ENCODE measurements around the gene PGP.

The PGP gene

DNA sequence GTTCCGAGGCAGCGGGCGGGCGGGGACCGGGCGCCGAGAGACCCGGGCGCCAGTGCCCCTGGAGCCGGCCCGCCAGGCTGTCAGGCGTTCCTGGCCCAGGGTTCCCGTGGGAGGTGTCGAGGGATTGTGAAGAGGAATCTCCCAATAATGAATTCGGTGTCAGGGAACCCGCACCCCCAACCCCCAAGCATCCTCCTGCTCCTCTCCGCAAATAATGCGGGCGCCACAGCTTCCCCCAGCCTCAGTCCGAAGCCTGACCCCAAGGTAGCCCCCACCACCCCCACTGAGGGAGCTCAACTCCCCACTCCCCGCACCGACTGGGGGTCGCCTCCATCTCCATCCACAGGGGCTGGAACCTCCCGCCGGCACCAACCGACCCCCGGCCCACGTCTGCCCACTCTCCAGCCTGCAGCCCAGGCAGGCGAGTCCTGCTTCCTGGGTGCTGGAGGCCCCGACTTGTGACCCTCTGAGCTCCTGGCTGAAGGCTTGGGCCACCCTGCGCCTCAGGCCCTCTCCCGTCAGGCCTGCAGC lies 17.6 kb downstream of the PGP start:
- H3K4me3 ChIP-seq (ENCODE audit: low read length) = no peak overlapping the region
- no peak for TF ChIP-seq CTCF (IDR thresholded peaks at IDR 0.05; ENCODE audit: insufficient read depth, low read depth, low read length, missing control alignments)
- no peak for DNase-seq (ENCODE audit: low read depth)

DNA sequence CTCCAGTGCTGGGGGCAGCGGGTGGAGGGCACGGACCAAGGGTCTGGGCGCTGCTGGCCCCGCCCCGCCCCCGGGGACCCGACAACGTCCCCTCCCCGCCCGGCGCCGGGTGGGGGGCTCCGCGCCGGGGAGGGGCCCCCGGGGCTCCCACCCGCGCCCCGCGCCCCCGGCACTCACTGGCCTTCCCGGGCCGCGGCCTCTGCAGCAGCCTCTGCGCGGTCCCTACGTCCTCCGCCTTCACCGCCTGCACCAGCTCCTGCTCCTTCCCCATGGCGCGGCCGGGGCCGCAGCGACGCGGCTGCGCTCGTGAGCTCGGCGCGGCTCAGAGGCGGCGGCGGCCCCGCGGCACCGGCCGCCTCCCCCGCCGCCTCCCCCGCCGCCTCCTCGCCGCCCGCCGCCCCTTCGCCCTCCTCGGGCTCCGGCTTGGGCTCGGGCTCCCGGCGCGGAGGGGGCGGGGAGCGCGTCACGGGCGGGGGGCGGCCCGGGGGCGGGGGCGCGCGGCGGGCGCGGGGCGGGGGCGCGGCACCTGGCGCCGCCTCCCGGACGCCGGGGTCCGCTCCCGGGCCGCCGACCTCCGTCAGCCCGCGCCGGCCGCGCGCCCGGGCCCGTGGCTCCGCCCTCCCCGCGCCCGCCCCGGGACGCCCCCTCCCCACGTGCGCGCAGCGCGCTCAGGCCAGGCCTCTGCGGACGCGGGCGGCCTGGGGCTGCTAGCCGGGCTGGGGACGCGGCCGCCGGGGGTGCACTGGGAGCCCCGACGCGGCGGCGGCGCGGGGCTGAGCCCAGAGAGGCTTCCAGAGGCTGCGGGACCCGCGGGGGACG lies 18.3 kb downstream of the PGP start, which contains the start of gene CASKIN1:
CASKIN1 (minus strand) TSS at position 444 of the 819 bp plus-strand sequence; CDS start at position 271, 173 bp downstream.
- peak within 1 kb of the TSS; percentile 27 for H3K4me3 ChIP-seq (ENCODE audit: low read length)
- no peak for DNase-seq (ENCODE audit: low read depth)
- no peak for TF ChIP-seq CTCF (IDR thresholded peaks at IDR 0.05; ENCODE audit: insufficient read depth, low read depth, low read length, missing control alignments)

GRCh38 chr16:2195322-2196161 lies 19.1 kb downstream of the PGP start:
- TF ChIP-seq CTCF (IDR thresholded peaks at IDR 0.05; ENCODE audit: insufficient read depth, low read depth, low read length, missing control alignments) = no peak
- DNase-seq (ENCODE audit: low read depth) = no peak
- H3K4me3 ChIP-seq (ENCODE audit: low read length) = peak overlapping the region; percentile 27

GRCh38 chr16:2194852-2195321 lies 19.8 kb downstream of the PGP start:
- H3K4me3 ChIP-seq (ENCODE audit: low read length) = no peak overlapping the region
- DNase-seq (ENCODE audit: low read depth) = peak; percentile 79
- peak; percentile 61 for TF ChIP-seq CTCF (IDR thresholded peaks at IDR 0.05; ENCODE audit: insufficient read depth, low read depth, low read length, missing control alignments)

DNA sequence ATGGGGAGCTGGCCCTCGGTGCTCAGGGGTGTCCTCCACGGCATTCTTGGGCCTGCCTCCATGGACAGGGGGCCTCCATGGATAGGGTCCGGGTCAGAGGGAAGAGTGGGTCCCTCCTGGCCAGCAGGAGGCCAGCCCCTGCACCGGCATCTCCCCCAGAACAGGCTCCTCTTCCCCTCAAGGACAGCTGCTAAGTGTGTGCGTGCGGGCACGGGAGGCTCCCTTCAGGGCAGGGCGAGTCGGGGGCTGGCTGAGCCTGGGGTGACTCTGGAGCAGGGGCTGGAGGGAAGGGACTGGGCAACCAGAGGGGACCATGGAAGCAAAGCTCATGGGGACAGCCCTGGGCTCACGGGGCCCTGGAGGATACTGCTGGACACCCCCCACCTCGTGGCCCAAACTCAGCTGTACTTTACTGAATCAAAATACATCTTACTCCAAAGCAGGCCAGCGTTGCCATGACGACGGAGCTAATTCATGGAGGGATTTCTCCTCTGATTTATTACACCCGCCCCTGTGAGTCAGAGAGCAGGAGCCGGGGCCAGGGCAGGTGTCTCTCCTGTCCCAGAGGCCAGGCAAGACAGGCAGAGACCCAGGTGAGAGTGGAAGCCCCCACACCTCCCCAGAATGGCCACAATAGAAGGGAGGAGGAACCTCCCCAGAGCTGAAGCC lies 20.3 kb downstream of the PGP start:
- no peak for TF ChIP-seq CTCF (IDR thresholded peaks at IDR 0.05; ENCODE audit: insufficient read depth, low read depth, low read length, missing control alignments)
- H3K4me3 ChIP-seq (ENCODE audit: low read length) = no peak overlapping the region
- no peak for DNase-seq (ENCODE audit: low read depth)

- TF ChIP-seq CTCF (IDR thresholded peaks at IDR 0.05; ENCODE audit: insufficient read depth, low read depth, low read length, missing control alignments) = no peak
- DNase-seq (ENCODE audit: low read depth) = peak; percentile 52
- no peak overlapping the region for H3K4me3 ChIP-seq (ENCODE audit: low read length)
Observed at GRCh38 chr16:2191446-2191706, 23.3 kb downstream of the PGP start.
